Activated CD8-positive, alpha-beta memory T cell treated with anti-CD3 and anti-CD28 coated beads for 36 hours (primary cell): ENCODE results near the gene DDIAS. TPM values are rescaled to one million over a fixed set of nuclear protein-coding genes. Genes with fewer than 3 reads are reported as not detected.
"Not testable (repeated sequence)": the region's sequence is repeated elsewhere in the genome, so short reads cannot be mapped to it uniquely, and the experiment has no call there.

Experiments
- CTCF ChIA-PET: fragments of 350-600 bp; sonication (Branson Sonifier 250); formaldehyde crosslinking; loops from one replicate; lab custom pipeline; 2021; ENCODE audit warnings: antibody characterized with exemption; lab: Charles Lee
- POLR2A ChIA-PET: fragments of 350-600 bp; sonication (Branson Sonifier 250); formaldehyde crosslinking; loops from one replicate; lab custom pipeline; 2021; ENCODE audit warnings: antibody characterized with exemption; lab: Charles Lee
- total RNA-seq, 2 experiments: library from RNA; stranded (reverse); gene quantifications; one replicate each; pipeline ENCODE4 v1.2.3, GENCODE V29; 2021

The DDIAS gene
- total RNA-seq, 2 experiments from 2014 or later = 28.5 to 30.0 TPM

GRCh38 chr11:82908311-82908710, 6.8 kb downstream of the DDIAS start:
- ChIA-PET CTCF (interaction anchor here (0.6 to 1.4 kb wide), 3 partner anchors 12 to 18 kb away, joined by 3 to 4 read pairs (median 3); no protein-coding TSS in a partner anchor), POLR2A (no interaction called here)

- POLR2A ChIA-PET = no interaction called here
Observed at GRCh38 chr11:82909015-82909640, 7.6 kb downstream of the DDIAS start.

GRCh38 chr11:82919786-82920185, 18.2 kb downstream of the DDIAS start:
- CTCF ChIA-PET = interaction anchor here (1.4 kb wide), 1 partner anchor 12 kb away, joined by 3 read pairs; no protein-coding TSS in a partner anchor
- POLR2A ChIA-PET = not testable (repeated sequence)

More at GRCh38 chr11:82909015-82909640, 7.6 kb downstream of the DDIAS start:
- CTCF ChIA-PET = interaction anchor here (1.4 kb wide), 1 partner anchor 15 kb away, joined by 3 read pairs; no protein-coding TSS in a partner anchor

GRCh38 chr11:82920227-82920626, 18.7 kb downstream of the DDIAS start:
- POLR2A ChIA-PET = not testable (repeated sequence)
- CTCF ChIA-PET = interaction anchor here (1.4 kb wide), 1 partner anchor 12 kb away, joined by 3 read pairs; no protein-coding TSS in a partner anchor

- POLR2A ChIA-PET = not testable (repeated sequence)
Observed at GRCh38 chr11:82922396-82923173, 21.0 kb downstream of the DDIAS start.

GRCh38 chr11:82924522-82925224, 23.1 kb downstream of the DDIAS start:
- ChIA-PET POLR2A (no interaction called here), CTCF (interaction anchor here (1.1 to 1.7 kb wide), 2 partner anchors 16 to 57 kb away, joined by 3 to 5 read pairs; no protein-coding TSS in a partner anchor)

More at GRCh38 chr11:82922396-82923173, 21.0 kb downstream of the DDIAS start:
- CTCF ChIA-PET = not testable (repeated sequence)

- POLR2A ChIA-PET = no interaction called here
- CTCF ChIA-PET = interaction anchor here (1.0 kb wide), 2 partner anchors 27 to 245 kb away, joined by 3 to 4 read pairs; partner anchors contain the start of genes DDIAS and PRCP
Observed at GRCh38 chr11:82927264-82927880, 25.8 kb downstream of the DDIAS start.

GRCh38 chr11:82929121-82929520, 27.6 kb downstream of the DDIAS start:
- POLR2A ChIA-PET = no interaction called here
- CTCF ChIA-PET = no interaction called here

- ChIA-PET CTCF (no interaction called here), POLR2A (interaction anchor here (0.6 kb wide), 1 partner anchor 170 kb away, joined by 4 read pairs; no protein-coding TSS in a partner anchor)
Observed at GRCh38 chr11:82930229-82930628, 28.7 kb downstream of the DDIAS start.

GRCh38 chr11:82930734-82931133, 29.2 kb downstream of the DDIAS start:
- ChIA-PET POLR2A (interaction anchor here (0.6 kb wide), 1 partner anchor 169 kb away, joined by 4 read pairs; no protein-coding TSS in a partner anchor), CTCF (interaction anchor here (0.6 kb wide), 1 partner anchor 17 kb away, joined by 4 read pairs; no protein-coding TSS in a partner anchor)

GRCh38 chr11:82932564-82932963, 31.0 kb downstream of the DDIAS start:
- CTCF ChIA-PET = interaction anchor here (0.5 kb wide), 1 partner anchor 25 kb away, joined by 3 read pairs; no protein-coding TSS in a partner anchor

GRCh38 chr11:82936261-82936660, 34.7 kb downstream of the DDIAS start:
- CTCF ChIA-PET = no interaction called here

More at GRCh38 chr11:82932564-82932963, 31.0 kb downstream of the DDIAS start:
- POLR2A ChIA-PET = no interaction called here

GRCh38 chr11:82937554-82937953, 36.0 kb downstream of the DDIAS start:
- CTCF ChIA-PET = interaction anchor here (0.9 kb wide), 1 partner anchor 9 kb away, joined by 4 read pairs; no protein-coding TSS in a partner anchor
- POLR2A ChIA-PET = no interaction called here

More at GRCh38 chr11:82936261-82936660, 34.7 kb downstream of the DDIAS start:
- POLR2A ChIA-PET = no interaction called here

GRCh38 chr11:82939456-82939855, 37.9 kb downstream of the DDIAS start:
- POLR2A ChIA-PET = no interaction called here
- CTCF ChIA-PET = interaction anchor here (1.0 to 1.2 kb wide), 3 partner anchors 71 to 215 kb away, joined by 3 to 4 read pairs (median 3); no protein-coding TSS in a partner anchor

- ChIA-PET CTCF (no interaction called here), POLR2A (no interaction called here)
Observed at GRCh38 chr11:82942376-82942775, 40.8 kb downstream of the DDIAS start.

GRCh38 chr11:82943430-82943829, 41.9 kb downstream of the DDIAS start:
- CTCF ChIA-PET, POLR2A ChIA-PET: not testable (repeated sequence)

GRCh38 chr11:82944198-82944597, 42.7 kb downstream of the DDIAS start:
- ChIA-PET POLR2A (no interaction called here), CTCF (no interaction called here)

GRCh38 chr11:82945041-82945440, 43.5 kb downstream of the DDIAS start:
- CTCF ChIA-PET = interaction anchor here (0.6 kb wide), 1 partner anchor 30 kb away, joined by 5 read pairs; no protein-coding TSS in a partner anchor
- POLR2A ChIA-PET = not testable (repeated sequence)
